CD4-positive, alpha-beta T cell treated with Interleukin-10 for 1 hour (primary cell): Measurements from ENCODE around the gene VLDLR.
"Not testable (repeated sequence)": the region's sequence is repeated elsewhere in the genome, so short reads cannot be mapped to it uniquely, and the experiment has no call there.

Source experiments
- DNase-seq: peaks from one replicate; pipeline ENCODE4 v3.0.0-alpha.2; 2020

The VLDLR gene

GRCh38 chr9:2664174-2665065, 42.8 kb downstream of the VLDLR start:
- no peak for DNase-seq

GRCh38 chr9:2666569-2666968, 45.0 kb downstream of the VLDLR start:
- DNase-seq = no peak

GRCh38 chr9:2673161-2673560, 51.6 kb downstream of the VLDLR start:
- DNase-seq = no peak

GRCh38 chr9:2674141-2674824, 52.7 kb downstream of the VLDLR start:
- no peak for DNase-seq

GRCh38 chr9:2675834-2676233, 54.2 kb downstream of the VLDLR start:
- no peak for DNase-seq

GRCh38 chr9:2676466-2676865, 54.9 kb downstream of the VLDLR start:
- DNase-seq = no peak

GRCh38 chr9:2677915-2678889, 56.6 kb downstream of the VLDLR start:
- DNase-seq = no peak

- DNase-seq = no peak
Measured at GRCh38 chr9:2679011-2679410, 57.4 kb downstream of the VLDLR start.

- DNase-seq = no peak
Measured at GRCh38 chr9:2681981-2682380, 60.4 kb downstream of the VLDLR start.

- DNase-seq = no peak
Measured at GRCh38 chr9:2686911-2687310, 65.3 kb downstream of the VLDLR start.

- no peak for DNase-seq
Measured at GRCh38 chr9:2688636-2689035, 67.0 kb downstream of the VLDLR start.

- no peak for DNase-seq
Measured at GRCh38 chr9:2691212-2691611, 69.6 kb downstream of the VLDLR start.

GRCh38 chr9:2691626-2692025, 70.0 kb downstream of the VLDLR start:
- DNase-seq = no peak

- no peak for DNase-seq
Measured at GRCh38 chr9:2693056-2693455, 71.5 kb downstream of the VLDLR start.

GRCh38 chr9:2697492-2697891, 75.9 kb downstream of the VLDLR start:
- no peak for DNase-seq

GRCh38 chr9:2700398-2700797, 78.8 kb downstream of the VLDLR start:
- DNase-seq = no peak

- no peak for DNase-seq
Measured at GRCh38 chr9:2700909-2701550, 79.4 kb downstream of the VLDLR start.

- DNase-seq = no peak
Measured at GRCh38 chr9:2704504-2704903, 82.9 kb downstream of the VLDLR start.

GRCh38 chr9:2707256-2707655, 85.7 kb downstream of the VLDLR start:
- not testable (repeated sequence) for DNase-seq
